Mesodermal cell (in vitro differentiated cells): ENCODE results near the gene LILRA1.
"Not testable (repeated sequence)": the region's sequence is repeated elsewhere in the genome, so short reads cannot be mapped to it uniquely, and the experiment has no call there.

ENCODE experiments used
- H3K27ac ChIP-seq: 2 replicates; pipeline ENCODE4 v1.7.0; 2013; ENCODE audit warnings: mild to moderate bottlenecking, low read depth, low read length, moderate library complexity; ENCODE audit not compliant: severe bottlenecking
- H3K36me3 ChIP-seq: 2 replicates; pipeline ENCODE4 v1.7.1; 2013; ENCODE audit warnings: mild to moderate bottlenecking, low read length, moderate library complexity; ENCODE audit not compliant: control insufficient read depth, insufficient read depth
- H3K4me1 ChIP-seq: one replicate; pipeline ENCODE4 v1.7.1; 2013; ENCODE audit warnings: mild to moderate bottlenecking, low read length; ENCODE audit not compliant: insufficient read depth, control insufficient read depth, poor library complexity, severe bottlenecking
- H3K4me3 ChIP-seq: 2 replicates; pipeline ENCODE4 v1.7.0; 2013; ENCODE audit warnings: low read length, control low read depth, mild to moderate bottlenecking; ENCODE audit not compliant: insufficient read depth, poor library complexity, severe bottlenecking; ENCODE audit errors: extremely low read depth
- H3K9me3 ChIP-seq: 2 replicates; pipeline ENCODE4 v1.7.1; 2013; ENCODE audit warnings: mild to moderate bottlenecking, low read length, moderate library complexity; ENCODE audit not compliant: control insufficient read depth
- WGBS, 2 experiments: methylation state at CpG; one replicate each; pipeline ENCODE4 v1.1.5; 2013; ENCODE audit warnings: missing lambda C conversion rate in 2 of 2; ENCODE audit not compliant: insufficient coverage in 2 of 2; 5-methylcytosine and 5-hydroxymethylcytosine counted together

LILRA1 gene

GRCh38 chr19:54638683-54639082 is 45.3 kb downstream of the LILRA1 start:
- H3K27ac ChIP-seq = no peak overlapping the region
- peaks cover 6% of the 10 kb centered on the region for H3K9me3 ChIP-seq
- H3K4me3 ChIP-seq = no peak overlapping the region
- no peaks in the 10 kb centered on the region for H3K4me1 ChIP-seq
- 88 to 89% methylated on average over 16 to 17 of the region's 18 CpGs for WGBS, 2 experiments
- H3K36me3 ChIP-seq = no peaks in the 10 kb centered on the region

DNA sequence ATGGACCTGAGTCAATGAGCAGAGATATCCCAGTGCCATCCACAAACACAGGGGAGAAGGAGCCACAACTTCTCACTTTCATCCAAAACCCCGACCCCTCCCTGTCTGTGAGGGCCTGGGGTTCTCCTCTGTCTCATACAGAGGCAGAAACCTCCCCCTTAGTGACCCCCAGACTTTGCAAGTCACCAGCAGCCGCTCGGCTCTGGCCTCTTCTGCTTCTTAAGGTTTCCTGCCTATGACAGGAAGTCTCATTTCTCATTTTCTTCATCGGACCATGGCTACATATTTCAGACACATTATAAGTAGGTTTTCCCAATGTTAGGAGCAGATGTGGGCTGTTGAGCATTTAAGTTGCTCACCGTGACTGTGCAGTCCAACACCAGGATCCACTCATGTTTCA is 49.5 kb downstream of the LILRA1 start:
- 20 to 70% methylated on average over 1 to 3 of the region's 5 CpGs for WGBS, 2 experiments
- not testable (repeated sequence) for H3K4me3 ChIP-seq, H3K36me3 ChIP-seq, H3K27ac ChIP-seq, H3K4me1 ChIP-seq
- peaks cover 13% of the 10 kb centered on the region for H3K9me3 ChIP-seq

GRCh38 chr19:54643583-54643982 is 50.2 kb downstream of the LILRA1 start:
- not testable (repeated sequence) for H3K4me1 ChIP-seq, H3K27ac ChIP-seq, H3K4me3 ChIP-seq, H3K36me3 ChIP-seq
- peaks cover 19% of the 10 kb centered on the region for H3K9me3 ChIP-seq
- 30% methylated on average over 2 of the region's 6 CpGs; no CpG with 5 or more reads in 1 of the 2 experiments for WGBS, 2 experiments

DNA sequence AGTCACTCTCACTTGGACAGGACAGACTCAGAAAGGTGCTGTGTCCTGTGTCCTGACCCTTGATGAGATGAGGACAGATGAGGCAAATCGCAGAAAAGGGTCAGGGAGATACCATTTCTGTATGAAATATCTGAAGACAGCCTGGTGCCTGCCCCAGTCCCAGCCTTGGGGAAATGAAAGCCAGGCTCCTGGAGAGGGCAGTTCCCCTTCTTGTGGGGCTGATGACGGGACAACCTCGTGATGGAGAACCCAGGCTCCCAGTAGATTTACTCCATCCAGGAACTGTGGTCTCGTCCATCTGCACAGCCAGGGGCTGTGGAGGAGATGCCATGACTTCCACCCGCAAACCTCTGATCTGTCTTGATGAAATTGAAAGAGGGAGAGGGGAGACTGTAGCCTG is 50.6 kb downstream of the LILRA1 start:
- H3K4me1 ChIP-seq = no peaks in the 10 kb centered on the region
- peaks cover 19% of the 10 kb centered on the region for H3K9me3 ChIP-seq
- 47 to 57% methylated on average over 3 to 4 of the region's 5 CpGs for WGBS, 2 experiments

GRCh38 chr19:54646331-54646841 is 53.0 kb downstream of the LILRA1 start:
- Histone ChIP-seq H3K9me3 (peaks cover 28% of the 10 kb centered on the region), H3K4me1 (no peaks in the 10 kb centered on the region), H3K36me3 (no peaks in the 10 kb centered on the region), H3K4me3 (no peak overlapping the region), H3K27ac (no peak overlapping the region)
- 81 to 85% methylated on average over 16 to 18 of the region's 19 CpGs for WGBS, 2 experiments

More for the DNA sequence above, 50.6 kb downstream of the LILRA1 start:
- Histone ChIP-seq H3K4me3 (no peak overlapping the region), H3K27ac (no peak overlapping the region), H3K36me3 (no peaks in the 10 kb centered on the region)

DNA sequence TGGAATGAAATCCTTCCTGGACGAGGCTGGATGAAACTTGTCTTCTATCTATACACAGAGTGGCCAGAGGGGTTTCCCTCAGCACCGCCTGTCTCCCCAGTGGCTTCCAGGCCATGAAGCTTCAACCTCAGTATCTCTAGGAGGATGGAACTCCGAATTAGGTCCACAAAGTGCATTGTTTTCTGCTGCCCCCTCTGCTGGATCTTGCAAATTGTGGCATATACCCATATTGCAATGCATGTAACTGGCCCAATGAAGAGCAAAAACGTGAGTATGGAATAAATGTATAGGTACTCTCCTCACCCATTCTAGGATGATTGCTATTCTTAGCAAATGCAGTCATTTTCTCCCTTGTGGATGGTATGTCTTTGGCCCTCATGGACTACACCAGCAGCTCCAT is 54.7 kb downstream of the LILRA1 start:
- H3K9me3 ChIP-seq = peaks cover 42% of the 10 kb centered on the region

DNA sequence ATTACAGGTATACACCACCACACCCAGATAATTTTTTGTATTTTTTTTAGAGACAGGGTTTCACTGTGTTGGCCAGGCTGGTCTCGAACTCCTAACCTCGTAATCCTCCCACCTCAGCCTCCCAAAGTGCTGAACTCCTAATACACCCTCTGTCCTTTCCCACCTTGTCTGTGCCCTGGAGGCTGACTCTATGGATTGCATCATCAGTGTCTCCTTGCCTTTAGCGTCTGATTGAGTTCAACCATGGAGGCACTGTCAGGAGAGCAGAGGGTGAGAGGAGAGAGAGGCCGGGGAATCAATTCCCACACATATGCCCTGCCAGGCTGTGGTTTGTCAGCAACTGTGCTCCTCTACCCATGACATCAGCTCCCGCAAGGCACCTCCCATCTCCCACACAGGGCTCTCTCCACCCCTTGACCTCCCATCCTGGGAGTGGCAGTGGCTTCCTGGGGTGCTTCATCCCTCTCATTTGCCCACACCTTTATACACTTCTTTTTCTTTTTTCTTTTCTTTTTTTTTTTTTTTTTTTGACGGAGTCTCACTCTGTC is 56.8 kb downstream of the LILRA1 start:
- 71 to 85% methylated on average over 3 to 4 of the region's 6 CpGs for WGBS, 2 experiments
- Histone ChIP-seq H3K9me3 (peaks cover 50% of the 10 kb centered on the region), H3K4me1 (no peaks in the 10 kb centered on the region), H3K4me3 (no peak overlapping the region), H3K36me3 (no peaks in the 10 kb centered on the region), H3K27ac (no peak overlapping the region)

More for the DNA sequence above, 54.7 kb downstream of the LILRA1 start:
- Histone ChIP-seq H3K4me1 (no peaks in the 10 kb centered on the region), H3K36me3 (no peaks in the 10 kb centered on the region), H3K27ac (no peak overlapping the region), H3K4me3 (no peak overlapping the region)
- 20 to 23% methylated on average over 1 to 2 of the region's 4 CpGs for WGBS, 2 experiments
